Measurements from ENCODE around the gene SCLY.

SCLY gene

GRCh38 chr2:238097988-238098871, 37.4 kb downstream of the SCLY start:
- peak; percentile 74 for DNase-seq (ENCODE audit: low spot score)

- peak; percentile 3 for DNase-seq (ENCODE audit: low spot score)
Measured at GRCh38 chr2:238098901-238099713, 38.3 kb downstream of the SCLY start.

GRCh38 chr2:238099714-238100048, 38.9 kb downstream of the SCLY start:
- peak; percentile 4 for DNase-seq (ENCODE audit: low spot score)

GRCh38 chr2:238100049-238100820, 39.4 kb downstream of the SCLY start, which contains the start of gene ESPNL:
TSS of gene ESPNL (plus strand) at chr2:238100340. CDS start at chr2:238100420, 80 bp downstream.
- DNase-seq (ENCODE audit: low spot score), result peak; percentile 10

GRCh38 chr2:238100821-238101771, 40.3 kb downstream of the SCLY start:
- peak; percentile 10 for DNase-seq (ENCODE audit: low spot score)

- no peak for DNase-seq (ENCODE audit: low spot score)
Measured at GRCh38 chr2:238101891-238102841, 41.4 kb downstream of the SCLY start.

GRCh38 chr2:238102865-238103264, 42.1 kb downstream of the SCLY start:
- DNase-seq (ENCODE audit: low spot score), result no peak

GRCh38 chr2:238103465-238104225, 42.8 kb downstream of the SCLY start:
- DNase-seq (ENCODE audit: low spot score), result no peak

- no peak for DNase-seq (ENCODE audit: low spot score)
Measured at GRCh38 chr2:238104226-238104690, 43.5 kb downstream of the SCLY start.

GRCh38 chr2:238104691-238105371, 44.0 kb downstream of the SCLY start:
- DNase-seq (ENCODE audit: low spot score), result no peak

GRCh38 chr2:238105506-238106338, 44.9 kb downstream of the SCLY start:
- no peak for DNase-seq (ENCODE audit: low spot score)

- no peak for DNase-seq (ENCODE audit: low spot score)
Measured at GRCh38 chr2:238106339-238106697, 45.5 kb downstream of the SCLY start.

GRCh38 chr2:238106698-238107524, 46.1 kb downstream of the SCLY start:
- no peak for DNase-seq (ENCODE audit: low spot score)

- DNase-seq (ENCODE audit: low spot score), result no peak
Measured at GRCh38 chr2:238107525-238108422, 47.0 kb downstream of the SCLY start.

- DNase-seq (ENCODE audit: low spot score), result no peak
Measured at GRCh38 chr2:238108423-238109183, 47.8 kb downstream of the SCLY start.
